ENCODE measurements around the gene PPP4R4.

PPP4R4 gene

GRCh38 chr14:94180655-94181271 is 6.6 kb downstream of the PPP4R4 start:
- TF ChIP-seq, protein P1, sequence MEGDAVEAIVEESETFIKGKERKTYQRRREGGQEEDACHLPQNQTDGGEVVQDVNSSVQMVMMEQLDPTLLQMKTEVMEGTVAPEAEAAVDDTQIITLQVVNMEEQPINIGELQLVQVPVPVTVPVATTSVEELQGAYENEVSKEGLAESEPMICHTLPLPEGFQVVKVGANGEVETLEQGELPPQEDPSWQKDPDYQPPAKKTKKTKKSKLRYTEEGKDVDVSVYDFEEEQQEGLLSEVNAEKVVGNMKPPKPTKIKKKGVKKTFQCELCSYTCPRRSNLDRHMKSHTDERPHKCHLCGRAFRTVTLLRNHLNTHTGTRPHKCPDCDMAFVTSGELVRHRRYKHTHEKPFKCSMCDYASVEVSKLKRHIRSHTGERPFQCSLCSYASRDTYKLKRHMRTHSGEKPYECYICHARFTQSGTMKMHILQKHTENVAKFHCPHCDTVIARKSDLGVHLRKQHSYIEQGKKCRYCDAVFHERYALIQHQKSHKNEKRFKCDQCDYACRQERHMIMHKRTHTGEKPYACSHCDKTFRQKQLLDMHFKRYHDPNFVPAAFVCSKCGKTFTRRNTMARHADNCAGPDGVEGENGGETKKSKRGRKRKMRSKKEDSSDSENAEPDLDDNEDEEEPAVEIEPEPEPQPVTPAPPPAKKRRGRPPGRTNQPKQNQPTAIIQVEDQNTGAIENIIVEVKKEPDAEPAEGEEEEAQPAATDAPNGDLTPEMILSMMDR (IDR thresholded peaks at IDR 0.05; ENCODE audit: low read depth, low read length) = peak; percentile 66
- DNase-seq (ENCODE audit: low read depth, low spot score) = peak; percentile 50
- no peak overlapping the region for H3K4me3 ChIP-seq (ENCODE audit: low read depth, low read length)
- in situ Hi-C loops (cut with HindIII; ENCODE audit: low sequenced_read_pairs) = no loop called here

GRCh38 chr14:94181835-94182234 is 7.7 kb downstream of the PPP4R4 start:
- TF ChIP-seq, protein P1 (IDR thresholded peaks at IDR 0.05; ENCODE audit: low read depth, low read length) = no peak
- no peak overlapping the region for H3K4me3 ChIP-seq (ENCODE audit: low read depth, low read length)
- in situ Hi-C loops (cut with HindIII; ENCODE audit: low sequenced_read_pairs) = no loop called here
- no peak for DNase-seq (ENCODE audit: low read depth, low spot score)

GRCh38 chr14:94192536-94192935 is 18.4 kb downstream of the PPP4R4 start:
- TF ChIP-seq, protein P1 (IDR thresholded peaks at IDR 0.05; ENCODE audit: low read depth, low read length) = no peak
- H3K4me3 ChIP-seq (ENCODE audit: low read depth, low read length) = no peak overlapping the region
- no peak for DNase-seq (ENCODE audit: low read depth, low spot score)
- in situ Hi-C loops (cut with HindIII; ENCODE audit: low sequenced_read_pairs) = no loop called here

- TF ChIP-seq, protein P1 (IDR thresholded peaks at IDR 0.05; ENCODE audit: low read depth, low read length) = no peak
- in situ Hi-C loops (cut with HindIII; ENCODE audit: low sequenced_read_pairs) = no loop called here
- no peak overlapping the region for H3K4me3 ChIP-seq (ENCODE audit: low read depth, low read length)
- DNase-seq (ENCODE audit: low read depth, low spot score) = no peak
These were observed 19.7 kb downstream of the PPP4R4 start for GRCh38 chr14:94193776-94194175.

GRCh38 chr14:94196057-94196456 is 21.9 kb downstream of the PPP4R4 start:
- no peak for DNase-seq (ENCODE audit: low read depth, low spot score)
- TF ChIP-seq, protein P1 (IDR thresholded peaks at IDR 0.05; ENCODE audit: low read depth, low read length) = no peak
- in situ Hi-C loops (cut with HindIII; ENCODE audit: low sequenced_read_pairs) = no loop called here

DNA sequence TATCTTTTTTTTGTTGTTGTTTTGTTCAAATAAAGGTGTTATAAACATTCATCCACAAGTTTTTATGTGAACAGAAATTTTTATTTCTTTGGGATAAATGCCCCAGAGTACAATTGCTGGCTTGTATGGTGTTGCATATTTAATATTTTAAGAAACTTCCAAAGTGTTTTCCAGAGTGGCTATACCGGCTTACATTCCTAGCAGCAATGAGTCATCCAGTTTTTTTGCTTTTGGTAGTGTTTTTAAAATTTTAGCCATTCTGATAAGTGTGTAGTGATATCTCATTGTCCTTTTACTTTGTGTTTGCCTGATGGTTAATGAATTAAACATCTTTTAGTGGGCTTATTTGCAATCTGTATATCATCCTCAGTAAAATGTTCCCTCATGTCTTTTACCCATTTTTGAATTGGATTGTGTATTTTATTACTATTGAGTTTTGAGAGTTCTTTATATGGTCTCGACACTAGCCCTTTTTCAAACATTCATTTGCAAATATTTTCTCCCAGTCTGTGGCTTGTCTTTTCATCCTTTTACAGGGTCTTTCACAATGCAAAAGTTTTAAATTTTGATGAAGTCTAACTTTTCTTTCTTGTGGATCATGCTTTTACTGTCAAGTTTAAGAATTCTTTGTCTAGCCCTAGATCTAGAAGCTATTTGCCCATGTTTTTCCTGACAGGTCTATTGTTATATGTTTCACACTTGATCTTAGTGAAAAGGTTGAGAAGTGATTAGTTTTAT is 29.5 kb downstream of the PPP4R4 start:
- in situ Hi-C loops (cut with HindIII; ENCODE audit: low sequenced_read_pairs) = no loop called here
- no peak for DNase-seq (ENCODE audit: low read depth, low spot score)
- TF ChIP-seq, protein P1 (IDR thresholded peaks at IDR 0.05; ENCODE audit: low read depth, low read length) = no peak
- H3K4me3 ChIP-seq (ENCODE audit: low read depth, low read length) = no peak overlapping the region

More at GRCh38 chr14:94196057-94196456, 21.9 kb downstream of the PPP4R4 start:
- no peak overlapping the region for H3K4me3 ChIP-seq (ENCODE audit: low read depth, low read length)
